GM18519 (cell line): ENCODE measurements around the gene IFT122.
"Not testable (repeated sequence)": the region's sequence is repeated elsewhere in the genome, so short reads cannot be mapped to it uniquely, and the experiment has no call there.

Source experiments
- ATAC-seq: cut with Tn5 transposase; IDR thresholded peaks from one replicate; pipeline ENCODE4 v1.9.1; 2021; ENCODE audit warnings: mild to moderate bottlenecking, moderate library complexity; ENCODE audit not compliant: unreplicated experiment, low FRiP score

The IFT122 gene

DNA sequence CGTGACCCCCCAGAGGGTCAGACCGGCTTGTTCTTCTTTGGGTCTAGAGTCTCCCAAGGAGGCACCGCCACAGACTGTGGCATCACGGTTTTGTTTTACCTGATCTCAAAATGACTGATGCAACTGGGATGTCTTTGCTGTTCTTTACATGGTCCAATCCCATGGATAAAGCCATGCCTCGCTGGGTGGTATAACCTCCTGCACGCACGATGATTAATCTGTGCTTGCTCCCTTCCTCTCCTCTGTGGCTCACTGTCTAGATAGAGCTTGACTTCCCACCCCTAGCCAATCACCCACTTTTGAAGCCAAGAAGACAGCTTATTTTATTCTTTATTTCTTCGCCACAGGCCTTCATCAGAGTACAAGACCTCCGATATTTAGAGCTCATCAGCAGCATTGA, 51.8 kb downstream of the IFT122 start:
- no peak for ATAC-seq

DNA sequence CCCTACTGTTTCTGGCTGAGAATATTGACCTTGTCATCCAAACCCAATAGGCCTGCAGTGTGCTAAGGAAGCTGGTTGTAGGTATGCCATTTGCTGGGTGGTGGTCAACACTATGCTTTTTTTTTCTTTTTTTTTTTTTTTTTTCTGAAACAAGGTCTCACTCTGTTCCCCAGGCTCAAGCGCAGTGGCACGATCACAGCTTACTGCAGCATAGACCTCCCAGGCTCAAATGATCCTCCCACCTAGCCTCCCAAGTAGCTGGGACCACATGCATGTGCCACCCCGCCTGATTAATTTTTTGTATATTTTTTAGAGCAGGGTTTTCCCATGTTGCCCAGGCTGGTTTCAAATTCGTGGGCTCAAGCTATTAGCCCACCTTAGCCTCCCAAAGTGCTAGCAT, 52.7 kb downstream of the IFT122 start:
- ATAC-seq = no peak

DNA sequence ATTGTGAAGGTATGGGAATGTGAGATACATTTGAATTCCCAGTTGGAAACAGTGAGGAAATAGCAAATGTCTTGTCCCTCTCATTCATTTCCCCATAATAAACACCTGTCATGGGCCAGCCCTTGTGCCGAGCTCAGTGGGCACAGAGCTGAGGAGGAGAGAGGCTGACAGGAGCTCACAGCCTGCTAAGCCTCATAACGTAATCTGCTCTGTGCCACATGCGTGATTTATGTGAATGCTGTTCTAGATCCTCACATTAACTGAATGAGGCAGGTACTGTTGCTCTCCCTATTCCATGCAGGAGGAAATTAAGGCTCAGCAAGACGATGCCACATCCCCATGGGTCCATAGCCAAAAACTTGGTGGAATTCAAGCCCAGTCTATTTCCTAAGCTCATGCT, 53.2 kb downstream of the IFT122 start:
- no peak for ATAC-seq

DNA sequence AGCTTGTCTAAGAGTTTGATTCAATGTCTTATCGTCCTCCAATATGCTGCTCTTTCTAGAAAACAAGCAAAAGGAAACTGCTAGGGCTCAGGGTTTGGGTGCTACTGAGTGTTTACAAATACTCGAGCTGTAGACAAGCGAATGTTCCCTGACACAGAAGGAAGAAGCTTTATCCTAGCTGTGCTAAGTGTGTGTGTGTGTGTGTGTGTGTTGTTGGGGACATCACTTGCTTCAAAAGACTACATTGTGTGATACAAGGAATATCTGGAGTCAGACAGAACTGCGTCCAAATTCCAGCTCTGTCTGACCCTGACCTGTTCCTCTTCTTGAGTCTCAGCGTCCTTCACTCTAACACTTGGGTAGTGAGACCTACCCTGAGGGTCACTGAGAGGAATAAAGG, 54.5 kb downstream of the IFT122 start:
- not testable (repeated sequence) for ATAC-seq

DNA sequence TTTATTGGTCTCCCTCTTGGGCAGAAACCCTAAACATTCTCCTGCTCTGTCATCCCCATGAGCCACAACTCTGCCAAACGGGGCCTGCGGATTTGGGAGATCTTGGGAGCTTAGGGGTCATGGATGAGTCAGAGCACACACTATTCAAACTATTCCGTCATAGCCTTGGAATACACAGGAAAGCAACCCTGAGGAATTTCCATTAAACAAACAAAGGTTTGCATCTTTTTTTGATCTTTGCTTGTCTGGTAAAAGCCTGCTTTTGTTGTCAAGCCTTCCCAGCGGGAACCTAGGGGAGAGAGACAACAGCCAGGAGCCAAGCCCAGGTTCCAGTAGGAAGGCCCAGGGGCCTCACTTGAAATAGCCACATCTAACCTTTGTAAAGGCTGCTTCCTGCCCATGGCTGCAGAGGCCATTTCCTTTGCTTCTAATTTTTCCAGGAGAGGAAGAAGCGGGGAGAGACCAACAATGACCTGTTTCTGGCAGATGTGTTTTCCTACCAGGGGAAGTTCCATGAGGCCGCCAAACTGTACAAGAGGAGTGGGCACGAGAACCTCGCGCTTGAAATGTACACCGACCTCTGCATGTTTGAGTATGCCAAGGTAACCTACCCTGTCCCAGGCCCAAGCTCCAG, 55.1 kb downstream of the IFT122 start:
- ATAC-seq = not testable (repeated sequence)

DNA sequence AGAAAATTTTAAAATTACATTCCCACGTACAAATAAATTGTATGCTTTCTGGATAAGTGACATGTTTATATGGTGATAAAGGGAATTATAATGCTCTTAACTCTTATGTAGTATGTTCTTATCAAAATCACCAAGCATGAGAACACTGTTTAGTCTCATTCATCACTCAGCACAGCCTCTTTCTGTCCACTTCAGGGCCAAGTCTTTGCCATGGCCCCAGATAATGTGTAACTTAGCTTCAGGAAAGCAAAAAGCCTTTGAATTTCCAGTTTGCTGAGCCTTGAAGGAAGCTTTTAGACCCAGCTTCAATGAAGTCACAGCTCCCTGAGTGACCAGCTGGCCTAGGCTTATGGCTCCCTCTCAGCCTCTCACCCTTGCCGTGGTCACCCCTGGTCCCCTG, 57.9 kb downstream of the IFT122 start:
- ATAC-seq = not testable (repeated sequence)

DNA sequence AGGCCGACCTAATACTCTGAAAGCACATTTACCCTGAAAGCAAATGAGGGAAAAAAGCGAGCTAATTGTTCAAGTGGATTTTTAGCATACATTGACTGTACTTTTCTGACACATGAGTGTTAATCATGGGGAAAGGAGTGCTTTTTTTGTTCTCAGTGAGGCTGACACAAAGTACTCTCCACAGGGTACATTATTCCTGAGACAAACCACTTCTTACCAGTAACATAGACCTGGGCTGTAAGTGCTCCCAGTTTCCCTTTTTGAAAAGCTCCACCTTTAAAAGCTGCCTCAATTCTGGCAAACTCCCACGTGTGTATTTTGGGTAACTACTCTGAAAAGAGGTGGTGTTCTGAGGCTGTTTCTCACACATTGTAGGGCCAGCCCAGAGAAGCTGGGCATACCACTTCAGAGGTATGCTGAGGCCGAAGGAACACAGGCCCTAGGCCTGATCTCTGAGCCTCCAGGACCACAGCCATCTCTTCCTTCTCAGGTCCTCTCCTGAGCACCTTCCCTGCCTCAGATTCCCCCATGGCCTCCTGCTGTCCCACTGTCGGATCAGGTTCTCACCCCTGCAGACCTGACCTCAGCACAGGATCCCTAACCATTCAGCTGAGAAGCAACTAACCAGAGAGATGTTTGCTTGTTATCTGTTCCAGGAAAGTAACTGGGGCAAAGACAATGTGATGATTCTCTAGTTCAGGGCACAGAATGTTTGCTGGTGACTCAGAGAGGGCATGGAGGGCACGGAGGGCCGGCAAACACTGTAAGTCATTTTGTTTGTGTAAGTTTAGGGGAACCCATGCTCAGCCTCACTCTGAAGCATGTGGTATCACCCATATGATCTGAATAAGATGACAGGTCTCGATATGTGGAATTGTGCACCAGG, 58.8 kb downstream of the IFT122 start:
- not testable (repeated sequence) for ATAC-seq

DNA sequence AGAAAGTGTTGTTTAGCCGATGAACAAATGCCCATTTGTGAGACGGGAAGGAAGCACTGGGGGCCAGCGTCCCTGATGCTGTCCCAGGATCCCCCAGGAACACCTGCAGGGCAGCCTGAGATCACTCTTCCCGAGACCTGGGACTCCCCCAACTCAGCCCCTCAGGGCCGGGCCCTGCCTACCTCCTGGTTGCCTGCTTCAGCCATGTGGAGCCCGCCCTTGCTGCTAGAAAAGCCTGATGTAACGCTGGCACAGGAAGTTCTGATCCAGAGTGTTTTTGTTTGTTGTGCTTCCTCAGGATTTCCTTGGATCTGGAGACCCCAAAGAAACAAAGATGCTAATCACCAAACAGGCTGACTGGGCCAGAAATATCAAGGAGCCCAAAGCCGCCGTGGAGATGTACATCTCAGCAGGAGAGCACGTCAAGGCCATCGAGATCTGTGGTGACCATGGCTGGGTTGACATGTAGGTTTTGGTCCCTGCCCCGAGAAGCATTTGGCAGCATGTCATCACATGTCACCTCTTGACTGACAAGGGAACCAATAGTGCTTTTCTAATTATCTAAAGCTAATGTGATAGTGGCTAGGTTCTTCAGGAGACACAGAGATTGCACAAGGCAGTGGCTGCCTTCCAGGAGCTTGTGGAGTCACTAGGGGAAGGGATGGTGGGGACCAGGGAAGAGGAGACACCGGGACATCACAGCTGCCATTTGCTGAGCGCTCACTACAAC, 59.7 kb downstream of the IFT122 start:
- not testable (repeated sequence) for ATAC-seq

DNA sequence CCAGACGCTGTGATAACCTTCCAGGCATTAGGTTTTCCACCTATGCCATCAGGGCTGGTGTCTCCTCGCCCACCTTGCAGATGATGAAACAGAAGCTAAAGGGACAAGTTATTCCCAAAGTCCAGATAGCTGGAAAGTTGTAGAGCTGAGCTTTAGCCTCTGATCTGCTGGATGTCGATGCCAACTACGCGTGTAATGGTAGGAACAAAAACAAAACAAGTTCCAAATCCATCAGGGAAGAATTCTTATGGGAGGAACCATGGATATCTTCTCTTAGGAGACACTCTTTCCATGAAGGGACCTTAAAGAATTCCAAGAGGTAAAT, 60.3 kb downstream of the IFT122 start:
- ATAC-seq = no peak

DNA sequence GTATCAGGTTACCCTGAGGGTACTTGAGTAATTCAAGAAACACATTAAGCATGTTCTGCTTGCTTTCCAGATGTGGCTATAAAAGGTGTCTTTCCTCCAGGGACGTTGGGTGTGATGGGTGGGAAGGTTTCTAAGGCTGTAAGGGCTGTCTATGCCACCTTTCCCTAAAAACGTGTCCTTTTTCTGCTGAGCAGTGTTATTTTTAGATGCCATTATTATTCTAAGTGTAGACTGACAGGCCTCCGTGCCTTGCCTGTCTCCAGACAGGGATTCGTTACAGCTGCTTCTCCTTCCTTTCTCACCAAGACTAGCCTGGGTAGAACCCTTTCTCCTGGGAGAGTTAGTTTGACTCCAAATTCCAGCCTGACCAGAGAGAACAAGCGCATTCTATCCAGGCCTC, 61.6 kb downstream of the IFT122 start:
- no peak for ATAC-seq

DNA sequence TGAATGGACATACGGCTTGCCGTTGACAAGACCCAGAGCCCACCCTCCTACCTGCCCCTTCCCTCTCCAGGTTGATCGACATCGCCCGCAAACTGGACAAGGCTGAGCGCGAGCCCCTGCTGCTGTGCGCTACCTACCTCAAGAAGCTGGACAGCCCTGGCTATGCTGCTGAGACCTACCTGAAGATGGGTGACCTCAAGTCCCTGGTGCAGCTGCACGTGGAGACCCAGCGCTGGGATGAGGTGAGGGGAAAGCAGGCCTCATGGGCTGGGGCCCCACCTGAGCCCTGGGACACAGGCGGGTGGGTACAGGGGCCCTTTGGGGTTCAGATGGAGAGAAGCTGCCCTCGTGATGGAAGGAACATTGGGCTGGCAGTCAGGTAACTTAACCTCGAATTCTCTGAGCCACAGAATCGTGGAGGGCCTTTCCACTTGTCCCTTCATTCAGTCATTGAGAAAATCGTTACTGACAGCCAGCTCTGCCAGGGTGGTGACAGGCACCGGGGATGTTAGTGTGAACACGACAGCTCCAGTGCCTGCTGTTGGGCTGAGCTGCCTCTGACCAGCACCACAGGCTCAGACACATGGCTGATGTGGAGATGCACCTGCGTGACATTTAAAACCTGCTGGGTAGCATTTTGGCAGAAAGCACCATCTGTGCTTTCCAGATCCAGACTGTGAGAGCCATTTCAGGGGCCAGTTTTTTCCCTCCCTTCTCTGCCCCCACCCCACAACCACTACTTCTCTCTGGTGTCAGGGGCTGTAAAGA, 62.8 kb downstream of the IFT122 start:
- ATAC-seq = no peak

DNA sequence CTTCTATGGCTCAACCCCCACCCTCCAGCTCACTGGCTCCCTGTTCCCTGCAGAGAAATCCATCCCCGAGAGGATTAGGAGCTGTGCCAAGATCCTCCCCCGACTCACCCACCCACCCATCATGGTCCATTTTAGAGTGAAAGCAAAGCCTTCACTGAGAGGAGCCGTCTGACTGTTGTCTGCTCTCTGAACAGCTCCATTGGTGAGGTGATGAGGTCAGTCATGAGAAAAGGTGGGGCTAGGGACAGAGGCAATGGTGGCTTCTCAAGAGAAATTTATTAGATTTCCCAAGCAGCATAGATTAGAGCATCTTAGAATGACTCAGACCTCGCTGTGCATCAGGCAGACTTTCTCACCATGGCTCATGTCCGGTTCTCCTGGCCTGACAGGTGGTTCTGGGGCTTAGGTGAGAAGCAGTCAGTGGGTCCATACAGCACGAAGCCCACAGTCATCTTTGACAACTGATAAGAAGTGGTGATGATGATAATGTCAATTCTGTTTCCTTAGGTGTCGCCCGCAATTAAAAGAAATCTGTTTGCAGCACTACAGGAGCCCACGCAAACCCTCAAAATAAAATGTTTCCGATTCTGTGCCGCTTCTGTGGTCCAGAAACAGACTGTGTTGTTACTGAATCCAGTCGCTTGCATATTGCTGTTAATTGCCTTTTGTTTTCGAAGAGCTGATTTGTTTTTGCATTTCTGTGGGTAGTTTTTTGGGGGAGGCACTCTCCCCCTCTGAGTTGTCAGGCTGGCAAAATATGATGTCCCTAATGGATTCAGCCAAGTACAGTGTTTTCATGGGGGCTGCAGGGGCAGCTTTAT, 63.7 kb downstream of the IFT122 start:
- no peak for ATAC-seq

DNA sequence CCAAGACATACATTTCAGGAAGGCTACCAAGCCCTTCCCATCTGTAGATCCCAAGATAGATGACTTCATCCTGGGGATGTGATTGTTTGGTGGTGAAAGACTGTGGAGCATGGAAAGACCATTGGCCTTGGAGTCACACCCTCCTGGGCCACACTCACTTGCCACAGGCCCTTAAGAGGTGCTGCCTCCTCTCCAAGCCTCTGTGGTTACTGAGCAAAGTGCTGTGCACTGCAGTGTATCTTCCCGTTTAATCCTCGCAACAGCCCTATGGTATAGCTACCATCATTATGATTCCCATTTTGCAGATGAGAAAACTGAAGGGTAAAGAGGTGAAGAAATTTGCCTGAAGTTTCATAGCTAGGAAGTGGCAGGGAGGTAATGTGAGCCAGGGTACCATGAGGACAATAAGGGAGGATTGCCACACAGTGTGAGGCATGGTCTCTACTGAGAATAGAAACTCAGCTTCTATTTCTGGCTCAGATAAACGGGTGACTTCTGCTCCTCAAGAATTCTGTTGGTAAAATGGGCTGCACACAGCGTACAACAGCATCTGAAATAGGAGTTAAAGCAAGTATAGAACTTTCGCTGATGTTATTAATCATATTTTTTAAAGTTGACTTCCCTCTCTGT, 64.6 kb downstream of the IFT122 start:
- ATAC-seq = no peak

DNA sequence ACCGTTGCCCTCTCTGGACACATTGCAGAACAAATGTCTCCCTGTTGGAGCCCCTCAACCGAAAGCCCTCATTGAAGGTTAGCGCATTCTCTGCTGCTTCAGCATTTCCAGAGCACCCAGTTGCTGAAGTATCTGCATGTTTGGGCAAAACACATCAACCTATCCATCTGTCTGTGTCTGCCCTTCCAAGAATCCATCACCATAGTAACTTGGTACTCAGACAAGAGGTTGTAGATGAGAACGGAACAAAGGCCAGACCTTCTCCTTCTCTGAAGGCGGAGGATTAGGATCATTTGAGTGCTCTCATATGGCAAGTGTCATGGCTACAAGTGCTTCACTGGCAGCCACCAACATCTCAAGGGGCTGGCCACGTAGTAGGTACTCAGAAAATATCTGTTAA, 65.3 kb downstream of the IFT122 start:
- ATAC-seq = no peak

DNA sequence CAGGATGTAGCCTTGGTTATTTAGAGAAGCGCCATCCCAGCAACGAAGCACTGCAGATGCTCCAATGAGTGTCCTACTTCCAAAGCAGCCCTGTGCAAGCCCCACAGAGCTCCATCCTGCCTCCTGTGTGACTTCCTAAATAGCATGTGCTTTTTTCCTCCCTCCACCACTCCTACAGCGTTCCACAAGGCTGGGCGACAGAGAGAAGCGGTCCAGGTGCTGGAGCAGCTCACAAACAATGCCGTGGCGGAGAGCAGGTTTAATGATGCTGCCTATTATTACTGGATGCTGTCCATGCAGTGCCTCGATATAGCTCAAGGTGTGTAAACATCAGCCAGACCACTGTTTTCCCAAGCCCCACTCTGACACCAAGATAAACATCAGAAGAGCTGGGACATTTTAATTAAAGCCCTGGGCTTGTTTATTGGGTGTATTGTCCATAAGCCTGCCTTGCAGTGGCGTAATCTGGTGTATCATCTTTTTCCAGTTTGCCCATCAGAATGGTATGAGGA, 66.3 kb downstream of the IFT122 start:
- ATAC-seq = no peak

DNA sequence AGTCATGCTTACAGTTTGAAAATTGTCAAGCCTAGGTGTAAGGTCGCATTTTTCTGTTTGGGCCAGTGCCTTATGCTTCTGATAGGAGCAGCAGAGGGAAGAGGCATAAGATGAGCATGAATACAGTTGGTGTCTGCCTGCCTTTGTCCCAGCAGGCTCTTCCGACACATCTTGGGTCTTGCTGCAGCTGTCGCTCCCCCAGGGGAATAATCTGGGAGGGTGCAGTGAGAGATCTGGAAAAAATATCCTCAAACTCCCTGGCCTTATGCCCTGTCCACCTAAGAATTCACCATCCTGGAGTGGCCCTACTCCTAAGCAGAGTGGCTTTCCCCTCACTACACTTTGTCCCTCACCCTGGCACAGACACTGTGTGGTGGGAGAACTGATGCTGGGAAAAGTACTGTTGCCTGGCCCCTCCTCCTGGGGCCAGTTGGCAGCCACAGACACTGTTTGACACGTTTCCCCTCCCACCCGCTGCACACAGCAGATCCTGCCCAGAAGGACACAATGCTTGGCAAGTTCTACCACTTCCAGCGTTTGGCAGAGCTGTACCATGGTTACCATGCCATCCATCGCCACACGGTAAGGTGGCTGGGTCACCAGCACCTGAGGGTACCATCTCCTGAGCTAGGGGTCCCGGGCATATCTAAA, 67.3 kb downstream of the IFT122 start:
- no peak for ATAC-seq

DNA sequence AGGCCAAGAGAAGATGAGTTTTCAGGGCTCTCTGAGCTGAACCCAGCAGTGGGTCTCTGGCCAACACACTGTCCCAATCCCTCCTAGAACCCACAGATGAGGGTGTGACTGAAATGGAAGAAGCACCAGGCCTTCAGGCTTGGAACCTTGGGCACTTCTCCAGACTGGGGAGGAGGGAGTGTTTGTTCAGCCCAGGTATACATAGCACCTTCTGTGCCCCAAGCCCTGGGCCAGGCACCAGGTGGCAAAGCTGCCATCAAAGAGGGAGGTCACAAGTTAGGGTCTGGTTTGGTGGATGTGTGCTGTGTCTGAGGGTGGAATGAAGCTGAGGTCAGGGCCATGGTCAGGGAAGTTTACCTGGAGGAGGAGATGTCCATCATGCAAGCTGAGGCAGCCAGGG, 72.6 kb downstream of the IFT122 start:
- ATAC-seq = no peak

DNA sequence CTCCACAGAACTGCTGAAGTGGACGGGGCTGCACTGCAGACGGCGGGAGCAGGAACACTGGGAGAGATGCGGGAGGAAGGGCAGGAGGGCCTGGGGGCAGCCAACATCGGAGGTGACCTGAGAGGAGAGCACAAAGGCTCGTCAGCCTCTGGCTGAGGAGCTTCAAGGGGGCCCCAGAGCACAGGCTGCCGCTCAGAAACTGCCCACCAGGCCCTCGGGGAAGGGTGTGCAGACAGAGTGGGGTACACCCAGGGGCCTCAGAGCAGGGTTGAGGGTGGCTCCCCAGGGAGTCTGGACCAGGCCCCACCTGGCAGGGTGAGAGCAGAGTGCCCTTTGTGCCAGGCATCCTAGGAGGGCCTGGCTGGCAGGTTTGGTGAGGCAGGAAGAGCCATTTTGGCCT, 73.7 kb downstream of the IFT122 start:
- ATAC-seq = no peak

DNA sequence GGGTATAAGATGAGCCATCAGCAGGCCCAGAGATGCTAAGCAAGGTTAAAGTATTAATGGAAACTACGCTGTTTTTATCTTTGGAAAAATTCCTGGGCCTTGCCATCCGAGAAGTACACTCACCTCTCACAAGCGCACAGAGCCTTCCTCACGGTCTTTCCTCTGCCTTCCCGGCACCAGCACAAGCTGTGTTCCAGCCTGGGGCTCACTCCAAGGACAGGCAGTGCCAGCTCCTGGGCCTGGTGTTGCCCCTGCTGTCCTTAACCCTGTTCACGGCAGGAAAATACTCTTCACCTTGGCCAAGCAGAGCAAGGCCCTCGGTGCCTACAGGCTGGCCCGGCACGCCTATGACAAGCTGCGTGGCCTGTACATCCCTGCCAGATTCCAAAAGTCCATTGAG, 74.1 kb downstream of the IFT122 start:
- no peak for ATAC-seq
